ENCODE measurements around the gene ULK4. TPM values are rescaled to one million over a fixed set of nuclear protein-coding genes. Genes with fewer than 3 reads are reported as not detected.

ULK4 gene
- total and polyA plus RNA-seq, 9 of the 15 experiments (the other 6 are each of a cell fraction or from before 2014, with no cell fraction given) = 3.0 to 5.9 (median 3.5) TPM

GRCh38 chr3:41961751-41962679, at the start of gene ULK4 (continued):
- TF ChIP-seq FOXP4 (CRISPR knock-in tag; IDR thresholded peaks at IDR 0.05; ENCODE audit: borderline replicate concordance) = no peak; the same call in 1 of the 2 replicates
- no peak for TF ChIP-seq CHD7 (IDR thresholded peaks at IDR 0.05; ENCODE audit: low read depth, low read length)
- no peak for TF ChIP-seq CEBPZ (IDR thresholded peaks at IDR 0.05; ENCODE audit: borderline replicate concordance, low read depth, low read length)
- peak; percentile 100 for TF ChIP-seq ATF7 (IDR thresholded peaks at IDR 0.05)
- TF ChIP-seq NFATC3 (IDR thresholded peaks at IDR 0.05) = no peak
- TF ChIP-seq CREBBP (IDR thresholded peaks at IDR 0.05; ENCODE audit: low read depth, low read length) = no peak
- TF ChIP-seq PHB2 (IDR thresholded peaks at IDR 0.05; ENCODE audit: low read depth) = no peak

Measured in K562 (cell line).